Parathyroid adenoma (tissue), 2 donors: ENCODE results near the gene LGI2.

Experiments used
- H2AFZ ChIP-seq: fragments of 300-600 bp; sonication (generic); one replicate; pipeline ENCODE4 v1.7.0; 2017; ENCODE audit warnings: antibody characterized with exemption, mild to moderate bottlenecking
- H3K27ac ChIP-seq: fragments of 300-600 bp; sonication (generic); one replicate; pipeline ENCODE4 v1.7.0; 2017
- H3K27me3 ChIP-seq: fragments of 300-600 bp; sonication (generic); one replicate; pipeline ENCODE4 v1.7.0; 2017; ENCODE audit warnings: low read length; ENCODE audit not compliant: control insufficient read depth, insufficient read depth
- H3K36me3 ChIP-seq: fragments of 300-600 bp; sonication (generic); one replicate; pipeline ENCODE4 v1.7.0; 2017; ENCODE audit warnings: low read length; ENCODE audit not compliant: control insufficient read depth, insufficient read depth
- H3K4me1 ChIP-seq: fragments of 300-600 bp; sonication (generic); one replicate; pipeline ENCODE4 v1.7.0; 2017; ENCODE audit warnings: control low read depth
- H3K4me2 ChIP-seq: fragments of 300-600 bp; sonication (generic); one replicate; pipeline ENCODE4 v1.7.0; 2017; ENCODE audit warnings: low read length
- H3K4me3 ChIP-seq: fragments of 300-600 bp; sonication (generic); one replicate; pipeline ENCODE4 v1.7.0; 2017; ENCODE audit warnings: low read depth, low read length
- H3K79me2 ChIP-seq: fragments of 300-600 bp; sonication (generic); one replicate; pipeline ENCODE4 v1.7.0; 2017; ENCODE audit warnings: control low read depth
- H3K9ac ChIP-seq: fragments of 300-600 bp; sonication (generic); one replicate; pipeline ENCODE4 v1.7.0; 2017; ENCODE audit warnings: mild to moderate bottlenecking
- H3K9me3 ChIP-seq: fragments of 300-600 bp; sonication (generic); one replicate; pipeline ENCODE4 v1.7.0; 2017; ENCODE audit warnings: low read length; ENCODE audit not compliant: control insufficient read depth
- CTCF ChIP-seq: fragments of 300-600 bp; sonication (generic); IDR thresholded peaks from one replicate; pipeline ENCODE4 v1.7.0; 2017; ENCODE audit warnings: antibody characterized with exemption, mild to moderate bottlenecking
- donor health status: primary hyperparathyroidism.

The LGI2 gene

GRCh38 chr4:25061602-25062001, 30.9 kb upstream of the LGI2 start:
- no peak overlapping the region for H3K9ac ChIP-seq
- no peak for TF ChIP-seq CTCF
- H3K9me3 ChIP-seq, result no peaks in the 10 kb centered on the region
- H3K27me3 ChIP-seq, result no peaks in the 10 kb centered on the region
- H3K4me3 ChIP-seq, result no peak overlapping the region
- no peak overlapping the region for H3K27ac ChIP-seq
- no peak overlapping the region for H3K4me2 ChIP-seq
- H2AFZ ChIP-seq, result no peak overlapping the region
- H3K79me2 ChIP-seq, result no peaks in the 10 kb centered on the region
- no peaks in the 10 kb centered on the region for H3K4me1 ChIP-seq
- H3K36me3 ChIP-seq, result no peaks in the 10 kb centered on the region

- Histone ChIP-seq H3K79me2 (no peaks in the 10 kb centered on the region), H3K9ac (no peak overlapping the region), H3K4me3 (no peak overlapping the region), H3K4me1 (no peaks in the 10 kb centered on the region), H3K36me3 (no peaks in the 10 kb centered on the region), H3K9me3 (no peaks in the 10 kb centered on the region), H2AFZ (no peak overlapping the region), H3K4me2 (no peak overlapping the region), H3K27ac (no peak overlapping the region), H3K27me3 (no peaks in the 10 kb centered on the region)
- no peak for TF ChIP-seq CTCF
Measured at GRCh38 chr4:25060963-25061340, 30.2 kb upstream of the LGI2 start.

GRCh38 chr4:25060241-25060962, 29.7 kb upstream of the LGI2 start:
- no peak overlapping the region for H3K27ac ChIP-seq

GRCh38 chr4:25059791-25060190, 29.0 kb upstream of the LGI2 start:
- no peak for TF ChIP-seq CTCF
- Histone ChIP-seq H2AFZ (no peak overlapping the region), H3K4me3 (no peak overlapping the region), H3K36me3 (no peaks in the 10 kb centered on the region), H3K9ac (no peak overlapping the region), H3K27me3 (no peaks in the 10 kb centered on the region), H3K79me2 (no peaks in the 10 kb centered on the region), H3K9me3 (no peaks in the 10 kb centered on the region), H3K27ac (no peak overlapping the region), H3K4me2 (no peak overlapping the region), H3K4me1 (no peaks in the 10 kb centered on the region)

More at GRCh38 chr4:25060241-25060962, 29.7 kb upstream of the LGI2 start:
- Histone ChIP-seq H3K9ac (no peak overlapping the region), H3K4me1 (no peaks in the 10 kb centered on the region), H3K27me3 (no peaks in the 10 kb centered on the region), H2AFZ (no peak overlapping the region), H3K4me3 (no peak overlapping the region), H3K36me3 (no peaks in the 10 kb centered on the region), H3K4me2 (no peak overlapping the region), H3K79me2 (no peaks in the 10 kb centered on the region), H3K9me3 (no peaks in the 10 kb centered on the region)
- no peak for TF ChIP-seq CTCF

GRCh38 chr4:25058796-25059195, 28.1 kb upstream of the LGI2 start:
- H3K79me2 ChIP-seq, result no peaks in the 10 kb centered on the region

More at GRCh38 chr4:25058796-25059195, 28.1 kb upstream of the LGI2 start:
- H3K36me3 ChIP-seq, result no peaks in the 10 kb centered on the region
- H3K4me2 ChIP-seq, result no peak overlapping the region
- no peaks in the 10 kb centered on the region for H3K4me1 ChIP-seq
- H3K9ac ChIP-seq, result no peak overlapping the region
- no peaks in the 10 kb centered on the region for H3K9me3 ChIP-seq
- no peaks in the 10 kb centered on the region for H3K27me3 ChIP-seq
- TF ChIP-seq CTCF, result no peak
- no peak overlapping the region for H2AFZ ChIP-seq
- H3K27ac ChIP-seq, result no peak overlapping the region
- no peak overlapping the region for H3K4me3 ChIP-seq
